Measurements from ENCODE around the gene OPRPN. TPM values are rescaled to one million over a fixed set of nuclear protein-coding genes. Genes with fewer than 3 reads are reported as not detected.

The OPRPN gene
- polyA plus RNA-seq, 2 of the 4 experiments (the other 2 are of a cell fraction) = not detected

DNA sequence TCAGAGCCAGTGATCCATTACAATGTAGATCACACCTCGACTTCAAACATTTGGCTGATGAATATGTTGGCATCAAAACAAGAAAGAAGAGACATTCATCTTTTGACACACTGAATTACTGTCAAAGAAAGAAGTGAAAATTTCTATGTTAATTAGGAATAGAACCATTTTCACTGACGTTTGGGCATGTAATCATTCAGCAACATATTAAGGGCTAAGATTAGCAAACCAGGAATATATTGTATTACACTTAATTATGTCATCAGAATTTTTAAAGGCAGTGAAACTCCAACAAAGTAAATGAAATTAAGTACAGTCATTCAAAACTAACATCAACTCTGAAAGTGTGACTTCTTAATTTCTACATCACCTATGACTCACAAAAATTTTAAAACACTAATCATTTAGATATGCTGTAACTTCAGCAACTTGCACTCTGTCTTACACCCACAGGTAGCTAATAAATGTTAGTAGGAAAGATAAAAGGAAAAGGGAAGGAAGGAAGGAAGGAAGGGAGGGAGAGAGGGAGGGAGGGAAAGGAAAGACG is 38.6 kb upstream of the OPRPN start:
- Histone ChIP-seq H3K27ac (no peak overlapping the region), H3K4me1 (no peaks in the 10 kb centered on the region), H3K9me3 (no peaks in the 10 kb centered on the region), H3K4me2 (no peak overlapping the region), H3K4me3 (no peak overlapping the region)
- TF ChIP-seq, protein P1, sequence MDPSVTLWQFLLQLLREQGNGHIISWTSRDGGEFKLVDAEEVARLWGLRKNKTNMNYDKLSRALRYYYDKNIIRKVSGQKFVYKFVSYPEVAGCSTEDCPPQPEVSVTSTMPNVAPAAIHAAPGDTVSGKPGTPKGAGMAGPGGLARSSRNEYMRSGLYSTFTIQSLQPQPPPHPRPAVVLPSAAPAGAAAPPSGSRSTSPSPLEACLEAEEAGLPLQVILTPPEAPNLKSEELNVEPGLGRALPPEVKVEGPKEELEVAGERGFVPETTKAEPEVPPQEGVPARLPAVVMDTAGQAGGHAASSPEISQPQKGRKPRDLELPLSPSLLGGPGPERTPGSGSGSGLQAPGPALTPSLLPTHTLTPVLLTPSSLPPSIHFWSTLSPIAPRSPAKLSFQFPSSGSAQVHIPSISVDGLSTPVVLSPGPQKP (IDR thresholded peaks at IDR 0.05; ENCODE audit: low read depth, low read length) = no peak
- no peak for TF ChIP-seq MAZ (IDR thresholded peaks at IDR 0.05; ENCODE audit: borderline replicate concordance, low read depth, low read length)
- no peak for TF ChIP-seq MYC (IDR thresholded peaks at IDR 0.05; ENCODE audit: borderline replicate concordance, low read length)
- TF ChIP-seq HOXB13 (CRISPR knock-in tag; IDR thresholded peaks at IDR 0.05; ENCODE audit: low read depth) = no peak
- no peak for TF ChIP-seq SMC3 (IDR thresholded peaks at IDR 0.05)
- no peak for TF ChIP-seq EHMT2 (IDR thresholded peaks at IDR 0.05; ENCODE audit: low read depth)
- no peak for TF ChIP-seq JUN (IDR thresholded peaks at IDR 0.05)
- TF ChIP-seq JUNB (IDR thresholded peaks at IDR 0.05) = no peak
- TF ChIP-seq NPAS2 (CRISPR knock-in tag; IDR thresholded peaks at IDR 0.05; ENCODE audit: borderline replicate concordance) = no peak
- TF ChIP-seq POLR2AphosphoS2 (conservative IDR thresholded peaks at IDR 0.05; ENCODE audit: low read length) = no peak
- no peak for TF ChIP-seq FOSL2 (IDR thresholded peaks at IDR 0.05)
- no peak for TF ChIP-seq FOSL2 (CRISPR knock-in tag; IDR thresholded peaks at IDR 0.05)
- TF ChIP-seq FOSB (CRISPR knock-in tag; IDR thresholded peaks at IDR 0.05) = no peak
- FAIRE-seq (no peak), DNase-seq (ENCODE audit: low read depth in 1 of 2, low spot score in 1 of 2) (no peak), ATAC-seq (no peak)
- CTCF ChIA-PET = no interaction called here
- WGBS (ENCODE audit: missing lambda C conversion rate) = 4% methylated on average over 3 of the region's 3 CpGs
- POLR2A ChIA-PET = no interaction called here

DNA sequence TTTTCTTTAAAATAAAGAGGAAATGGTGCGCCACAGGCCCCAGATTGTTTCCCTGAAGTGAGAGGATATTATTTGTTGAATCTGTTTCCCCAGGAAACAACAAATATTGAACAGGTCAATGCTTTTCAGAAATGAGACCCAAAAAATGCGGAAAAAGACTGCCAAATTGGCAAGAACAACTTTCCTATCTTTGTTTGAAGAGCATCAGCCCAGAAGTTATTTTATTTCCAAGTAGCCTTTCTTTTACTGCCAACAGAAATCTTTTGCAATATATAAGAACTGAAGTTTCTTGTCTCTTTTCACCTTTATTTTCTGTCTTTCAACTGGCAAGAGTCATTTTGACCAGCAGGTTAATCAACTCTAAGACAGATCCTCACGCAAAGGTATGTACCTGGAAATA is 37.3 kb upstream of the OPRPN start, which contains the start of gene SMR3A:
TSS of gene SMR3A (plus strand) at position 301 of the 400 bp plus-strand sequence. CDS start 1,356 bp downstream, outside the sequence.
- H3K4me1 ChIP-seq = no peaks in the 10 kb centered on the region
- no peak within 1 kb of the TSS for H3K27ac ChIP-seq
- ATAC-seq (no peak), DNase-seq (ENCODE audit: low read depth in 1 of 2, low spot score in 1 of 2) (no peak), FAIRE-seq (no peak)
- WGBS (ENCODE audit: missing lambda C conversion rate) = 40% methylated on average over 3 of the region's 3 CpGs
- H3K4me3 ChIP-seq = no peak within 1 kb of the TSS
- no peaks in the 10 kb centered on the region for H3K9me3 ChIP-seq
- ChIA-PET CTCF (no interaction called here), POLR2A (no interaction called here)
- H3K4me2 ChIP-seq = no peak within 1 kb of the TSS
- TF ChIP-seq, protein P2, sequence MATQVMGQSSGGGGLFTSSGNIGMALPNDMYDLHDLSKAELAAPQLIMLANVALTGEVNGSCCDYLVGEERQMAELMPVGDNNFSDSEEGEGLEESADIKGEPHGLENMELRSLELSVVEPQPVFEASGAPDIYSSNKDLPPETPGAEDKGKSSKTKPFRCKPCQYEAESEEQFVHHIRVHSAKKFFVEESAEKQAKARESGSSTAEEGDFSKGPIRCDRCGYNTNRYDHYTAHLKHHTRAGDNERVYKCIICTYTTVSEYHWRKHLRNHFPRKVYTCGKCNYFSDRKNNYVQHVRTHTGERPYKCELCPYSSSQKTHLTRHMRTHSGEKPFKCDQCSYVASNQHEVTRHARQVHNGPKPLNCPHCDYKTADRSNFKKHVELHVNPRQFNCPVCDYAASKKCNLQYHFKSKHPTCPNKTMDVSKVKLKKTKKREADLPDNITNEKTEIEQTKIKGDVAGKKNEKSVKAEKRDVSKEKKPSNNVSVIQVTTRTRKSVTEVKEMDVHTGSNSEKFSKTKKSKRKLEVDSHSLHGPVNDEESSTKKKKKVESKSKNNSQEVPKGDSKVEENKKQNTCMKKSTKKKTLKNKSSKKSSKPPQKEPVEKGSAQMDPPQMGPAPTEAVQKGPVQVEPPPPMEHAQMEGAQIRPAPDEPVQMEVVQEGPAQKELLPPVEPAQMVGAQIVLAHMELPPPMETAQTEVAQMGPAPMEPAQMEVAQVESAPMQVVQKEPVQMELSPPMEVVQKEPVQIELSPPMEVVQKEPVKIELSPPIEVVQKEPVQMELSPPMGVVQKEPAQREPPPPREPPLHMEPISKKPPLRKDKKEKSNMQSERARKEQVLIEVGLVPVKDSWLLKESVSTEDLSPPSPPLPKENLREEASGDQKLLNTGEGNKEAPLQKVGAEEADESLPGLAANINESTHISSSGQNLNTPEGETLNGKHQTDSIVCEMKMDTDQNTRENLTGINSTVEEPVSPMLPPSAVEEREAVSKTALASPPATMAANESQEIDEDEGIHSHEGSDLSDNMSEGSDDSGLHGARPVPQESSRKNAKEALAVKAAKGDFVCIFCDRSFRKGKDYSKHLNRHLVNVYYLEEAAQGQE (IDR thresholded peaks at IDR 0.05) = no peak
- TF ChIP-seq, protein P3, sequence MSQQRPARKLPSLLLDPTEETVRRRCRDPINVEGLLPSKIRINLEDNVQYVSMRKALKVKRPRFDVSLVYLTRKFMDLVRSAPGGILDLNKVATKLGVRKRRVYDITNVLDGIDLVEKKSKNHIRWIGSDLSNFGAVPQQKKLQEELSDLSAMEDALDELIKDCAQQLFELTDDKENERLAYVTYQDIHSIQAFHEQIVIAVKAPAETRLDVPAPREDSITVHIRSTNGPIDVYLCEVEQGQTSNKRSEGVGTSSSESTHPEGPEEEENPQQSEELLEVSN (IDR thresholded peaks at IDR 0.05; ENCODE audit: borderline replicate concordance, low read depth) = no peak
- TF ChIP-seq ZSCAN20 (CRISPR knock-in tag; IDR thresholded peaks at IDR 0.05) (no peak), NFE2L2 (conservative IDR thresholded peaks at IDR 0.05; ENCODE audit: low read length) (no peak), ZC3H11A (IDR thresholded peaks at IDR 0.05) (no peak), POLR2AphosphoS2 (conservative IDR thresholded peaks at IDR 0.05; ENCODE audit: low read length) (no peak), ZFP36 (IDR thresholded peaks at IDR 0.05; ENCODE audit: borderline replicate concordance, partially characterized antibody) (no peak), FOSB (CRISPR knock-in tag; IDR thresholded peaks at IDR 0.05) (no peak), RCOR1 (IDR thresholded peaks at IDR 0.05; ENCODE audit: low read depth, low read length) (no peak), KDM5A (IDR thresholded peaks at IDR 0.05) (no peak), CHD4 (IDR thresholded peaks at IDR 0.05; ENCODE audit: borderline replicate concordance) (no peak), MYC (IDR thresholded peaks at IDR 0.05; ENCODE audit: borderline replicate concordance, low read length) (no peak), FOXS1 (CRISPR knock-in tag; IDR thresholded peaks at IDR 0.05) (no peak), HDAC2 (IDR thresholded peaks at IDR 0.05) (no peak)
- TF ChIP-seq, protein P4, sequence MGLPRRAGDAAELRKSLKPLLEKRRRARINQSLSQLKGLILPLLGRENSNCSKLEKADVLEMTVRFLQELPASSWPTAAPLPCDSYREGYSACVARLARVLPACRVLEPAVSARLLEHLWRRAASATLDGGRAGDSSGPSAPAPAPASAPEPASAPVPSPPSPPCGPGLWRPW (IDR thresholded peaks at IDR 0.05) = no peak
- TF ChIP-seq, protein P5, sequence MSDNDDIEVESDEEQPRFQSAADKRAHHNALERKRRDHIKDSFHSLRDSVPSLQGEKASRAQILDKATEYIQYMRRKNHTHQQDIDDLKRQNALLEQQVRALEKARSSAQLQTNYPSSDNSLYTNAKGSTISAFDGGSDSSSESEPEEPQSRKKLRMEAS (IDR thresholded peaks at IDR 0.05) = no peak
- TF ChIP-seq, protein P6, sequence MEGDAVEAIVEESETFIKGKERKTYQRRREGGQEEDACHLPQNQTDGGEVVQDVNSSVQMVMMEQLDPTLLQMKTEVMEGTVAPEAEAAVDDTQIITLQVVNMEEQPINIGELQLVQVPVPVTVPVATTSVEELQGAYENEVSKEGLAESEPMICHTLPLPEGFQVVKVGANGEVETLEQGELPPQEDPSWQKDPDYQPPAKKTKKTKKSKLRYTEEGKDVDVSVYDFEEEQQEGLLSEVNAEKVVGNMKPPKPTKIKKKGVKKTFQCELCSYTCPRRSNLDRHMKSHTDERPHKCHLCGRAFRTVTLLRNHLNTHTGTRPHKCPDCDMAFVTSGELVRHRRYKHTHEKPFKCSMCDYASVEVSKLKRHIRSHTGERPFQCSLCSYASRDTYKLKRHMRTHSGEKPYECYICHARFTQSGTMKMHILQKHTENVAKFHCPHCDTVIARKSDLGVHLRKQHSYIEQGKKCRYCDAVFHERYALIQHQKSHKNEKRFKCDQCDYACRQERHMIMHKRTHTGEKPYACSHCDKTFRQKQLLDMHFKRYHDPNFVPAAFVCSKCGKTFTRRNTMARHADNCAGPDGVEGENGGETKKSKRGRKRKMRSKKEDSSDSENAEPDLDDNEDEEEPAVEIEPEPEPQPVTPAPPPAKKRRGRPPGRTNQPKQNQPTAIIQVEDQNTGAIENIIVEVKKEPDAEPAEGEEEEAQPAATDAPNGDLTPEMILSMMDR (IDR thresholded peaks at IDR 0.05) = no peak
- TF ChIP-seq, protein P7, sequence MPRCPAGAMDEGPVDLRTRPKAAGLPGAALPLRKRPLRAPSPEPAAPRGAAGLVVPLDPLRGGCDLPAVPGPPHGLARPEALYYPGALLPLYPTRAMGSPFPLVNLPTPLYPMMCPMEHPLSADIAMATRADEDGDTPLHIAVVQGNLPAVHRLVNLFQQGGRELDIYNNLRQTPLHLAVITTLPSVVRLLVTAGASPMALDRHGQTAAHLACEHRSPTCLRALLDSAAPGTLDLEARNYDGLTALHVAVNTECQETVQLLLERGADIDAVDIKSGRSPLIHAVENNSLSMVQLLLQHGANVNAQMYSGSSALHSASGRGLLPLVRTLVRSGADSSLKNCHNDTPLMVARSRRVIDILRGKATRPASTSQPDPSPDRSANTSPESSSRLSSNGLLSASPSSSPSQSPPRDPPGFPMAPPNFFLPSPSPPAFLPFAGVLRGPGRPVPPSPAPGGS (IDR thresholded peaks at IDR 0.05) = no peak
- TF ChIP-seq, protein P8, sequence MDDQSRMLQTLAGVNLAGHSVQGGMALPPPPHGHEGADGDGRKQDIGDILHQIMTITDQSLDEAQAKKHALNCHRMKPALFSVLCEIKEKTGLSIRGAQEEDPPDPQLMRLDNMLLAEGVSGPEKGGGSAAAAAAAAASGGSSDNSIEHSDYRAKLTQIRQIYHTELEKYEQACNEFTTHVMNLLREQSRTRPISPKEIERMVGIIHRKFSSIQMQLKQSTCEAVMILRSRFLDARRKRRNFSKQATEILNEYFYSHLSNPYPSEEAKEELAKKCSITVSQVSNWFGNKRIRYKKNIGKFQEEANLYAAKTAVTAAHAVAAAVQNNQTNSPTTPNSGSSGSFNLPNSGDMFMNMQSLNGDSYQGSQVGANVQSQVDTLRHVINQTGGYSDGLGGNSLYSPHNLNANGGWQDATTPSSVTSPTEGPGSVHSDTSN (IDR thresholded peaks at IDR 0.05) = no peak

All from A549 (cell line).